Activated B cell treated with CpG ODN at 0.5 μM for 24 hours (primary cell): ENCODE measurements around the gene LEMD1. TPM values are rescaled to one million over a fixed set of nuclear protein-coding genes. Genes with fewer than 3 reads are reported as not detected.

Experiments
- ATAC-seq: fragments of 200-7000 bp; cut with Tn5 transposase; one replicate; pipeline ENCODE4 v1.10.0; 2021; ENCODE audit warnings: low read depth, mild to moderate bottlenecking, moderate library complexity
- CTCF ChIA-PET: fragments of 350-600 bp; sonication (Branson Sonifier 250); formaldehyde crosslinking; loops from one replicate; lab custom pipeline; 2021; ENCODE audit warnings: antibody characterized with exemption; lab: Charles Lee
- POLR2A ChIA-PET: fragments of 350-600 bp; sonication (Branson Sonifier 250); formaldehyde crosslinking; loops from one replicate; lab custom pipeline; 2021; ENCODE audit warnings: antibody characterized with exemption; lab: Charles Lee
- DNase-seq: peaks from one replicate; pipeline ENCODE4 v3.0.0; 2022
- H3K27ac Mint-ChIP-seq: one replicate; pipeline ENCODE4 v1.8.0; 2020; ENCODE audit warnings: mixed read lengths
- H3K27me3 Mint-ChIP-seq: one replicate; pipeline ENCODE4 v1.8.0; 2021; ENCODE audit warnings: mixed read lengths
- H3K36me3 Mint-ChIP-seq: one replicate; pipeline ENCODE4 v1.8.0; 2021; ENCODE audit warnings: low read depth, mixed read lengths
- H3K4me1 Mint-ChIP-seq: one replicate; pipeline ENCODE4 v1.8.0; 2021; ENCODE audit warnings: mixed read lengths
- H3K4me3 Mint-ChIP-seq: one replicate; pipeline ENCODE4 v1.8.0; 2020; ENCODE audit warnings: mild to moderate bottlenecking, mixed read lengths
- H3K9me3 Mint-ChIP-seq: one replicate; pipeline ENCODE4 v1.8.0; 2020; ENCODE audit warnings: mixed read lengths
- intact Hi-C: fragments of 100-400 bp; cut with micrococcal nuclease; formaldehyde crosslinking; loops from one replicate; pipeline ENCODE4 v1.15.1; 2024
- total RNA-seq: library from RNA; stranded (reverse); gene quantifications from 2 replicates; pipeline ENCODE4 v1.2.3, GENCODE V29; 2022
- TF ChIP-seq, protein P1 (sequence below): fragments of 200-600 bp; IDR thresholded peaks from one replicate; pipeline ENCODE4 v1.8.0; 2022; ENCODE audit warnings: antibody characterized with exemption, mild to moderate bottlenecking

The LEMD1 gene
- total RNA-seq, 1 donor from 2014 or later: not detected

GRCh38 chr1:205453466-205453865 lies 31.6 kb upstream of the LEMD1 start:
- ATAC-seq (no peak), DNase-seq (no peak)
- TF ChIP-seq, protein P1, sequence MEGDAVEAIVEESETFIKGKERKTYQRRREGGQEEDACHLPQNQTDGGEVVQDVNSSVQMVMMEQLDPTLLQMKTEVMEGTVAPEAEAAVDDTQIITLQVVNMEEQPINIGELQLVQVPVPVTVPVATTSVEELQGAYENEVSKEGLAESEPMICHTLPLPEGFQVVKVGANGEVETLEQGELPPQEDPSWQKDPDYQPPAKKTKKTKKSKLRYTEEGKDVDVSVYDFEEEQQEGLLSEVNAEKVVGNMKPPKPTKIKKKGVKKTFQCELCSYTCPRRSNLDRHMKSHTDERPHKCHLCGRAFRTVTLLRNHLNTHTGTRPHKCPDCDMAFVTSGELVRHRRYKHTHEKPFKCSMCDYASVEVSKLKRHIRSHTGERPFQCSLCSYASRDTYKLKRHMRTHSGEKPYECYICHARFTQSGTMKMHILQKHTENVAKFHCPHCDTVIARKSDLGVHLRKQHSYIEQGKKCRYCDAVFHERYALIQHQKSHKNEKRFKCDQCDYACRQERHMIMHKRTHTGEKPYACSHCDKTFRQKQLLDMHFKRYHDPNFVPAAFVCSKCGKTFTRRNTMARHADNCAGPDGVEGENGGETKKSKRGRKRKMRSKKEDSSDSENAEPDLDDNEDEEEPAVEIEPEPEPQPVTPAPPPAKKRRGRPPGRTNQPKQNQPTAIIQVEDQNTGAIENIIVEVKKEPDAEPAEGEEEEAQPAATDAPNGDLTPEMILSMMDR: no peak
- H3K4me1 Mint-ChIP-seq: peaks cover 22% of the 10 kb centered on the region
- CTCF ChIA-PET: no interaction called here
- POLR2A ChIA-PET: no interaction called here
- intact Hi-C loops: no loop called here
- H3K4me3 Mint-ChIP-seq: no peak overlapping the region
- no peaks in the 10 kb centered on the region for H3K9me3 Mint-ChIP-seq
- H3K36me3 Mint-ChIP-seq: no peaks in the 10 kb centered on the region
- H3K27ac Mint-ChIP-seq: no peak overlapping the region
- H3K27me3 Mint-ChIP-seq: peaks cover 50% of the 10 kb centered on the region

DNA sequence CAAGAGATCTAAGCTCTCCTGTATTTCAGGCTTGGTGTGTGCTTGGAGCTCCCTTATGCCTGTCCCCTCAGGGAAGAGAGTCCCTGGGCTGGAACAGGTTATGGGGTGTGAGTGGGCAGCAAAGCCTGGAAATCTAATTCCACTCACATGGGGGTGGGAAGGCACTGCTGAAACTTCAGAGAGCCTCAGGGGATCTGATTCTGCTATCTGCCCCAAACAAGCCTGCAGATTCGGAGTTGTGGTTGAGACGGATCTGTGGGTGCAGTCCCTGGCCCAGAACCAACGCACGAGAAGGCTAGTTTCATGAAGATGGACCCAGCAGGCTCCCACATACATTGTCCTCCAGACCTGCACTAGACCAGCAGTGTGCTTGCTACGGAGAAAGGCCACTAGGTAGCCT lies 31.1 kb upstream of the LEMD1 start:
- ATAC-seq (no peak), DNase-seq (no peak)
- TF ChIP-seq, protein P1: no peak
- Mint-ChIP-seq H3K27me3 (peaks cover 47% of the 10 kb centered on the region), H3K4me1 (peaks cover 22% of the 10 kb centered on the region), H3K27ac (no peak overlapping the region), H3K36me3 (no peaks in the 10 kb centered on the region), H3K4me3 (no peak overlapping the region), H3K9me3 (no peaks in the 10 kb centered on the region)
- intact Hi-C loops: loop anchor here (1.0 kb wide), 1 partner anchor 14 kb away; no protein-coding TSS in a partner anchor
- POLR2A ChIA-PET: no interaction called here
- CTCF ChIA-PET: no interaction called here

- H3K4me3 Mint-ChIP-seq: no peak overlapping the region
- CTCF ChIA-PET: no interaction called here
- H3K36me3 Mint-ChIP-seq: no peaks in the 10 kb centered on the region
- H3K4me1 Mint-ChIP-seq: peaks cover 18% of the 10 kb centered on the region
- H3K27me3 Mint-ChIP-seq: peaks cover 42% of the 10 kb centered on the region
- TF ChIP-seq, protein P1: no peak
- intact Hi-C loops: loop anchor here (1.0 kb wide), 1 partner anchor 13 kb away; no protein-coding TSS in a partner anchor
- H3K27ac Mint-ChIP-seq: peak overlapping the region; percentile 41
- POLR2A ChIA-PET: no interaction called here
- DNase-seq (no peak), ATAC-seq (no peak)
- H3K9me3 Mint-ChIP-seq: no peaks in the 10 kb centered on the region
Measured at GRCh38 chr1:205452364-205452763, 30.5 kb upstream of the LEMD1 start.

- H3K9me3 Mint-ChIP-seq: no peaks in the 10 kb centered on the region
- ATAC-seq (no peak), DNase-seq (no peak)
- H3K27me3 Mint-ChIP-seq: peaks cover 42% of the 10 kb centered on the region
- no peaks in the 10 kb centered on the region for H3K36me3 Mint-ChIP-seq
- H3K27ac Mint-ChIP-seq: no peak overlapping the region
- CTCF ChIA-PET: no interaction called here
- no peak overlapping the region for H3K4me3 Mint-ChIP-seq
- TF ChIP-seq, protein P1: no peak
- peaks cover 18% of the 10 kb centered on the region for H3K4me1 Mint-ChIP-seq
- POLR2A ChIA-PET: no interaction called here
- intact Hi-C loops: loop anchor here (1.0 kb wide), 1 partner anchor 12 kb away; no protein-coding TSS in a partner anchor
Measured at GRCh38 chr1:205451759-205452164, 29.9 kb upstream of the LEMD1 start.

- CTCF ChIA-PET: no interaction called here
Measured at GRCh38 chr1:205451202-205451601, 29.3 kb upstream of the LEMD1 start.

More at GRCh38 chr1:205451202-205451601, 29.3 kb upstream of the LEMD1 start:
- H3K27ac Mint-ChIP-seq: no peak overlapping the region
- TF ChIP-seq, protein P1: no peak
- DNase-seq: no peak
- no peak overlapping the region for H3K4me3 Mint-ChIP-seq
- no peaks in the 10 kb centered on the region for H3K9me3 Mint-ChIP-seq
- intact Hi-C loops: no loop called here
- peaks cover 38% of the 10 kb centered on the region for H3K27me3 Mint-ChIP-seq
- H3K4me1 Mint-ChIP-seq: peaks cover 14% of the 10 kb centered on the region
- no peaks in the 10 kb centered on the region for H3K36me3 Mint-ChIP-seq
- POLR2A ChIA-PET: interaction anchor here (0.8 kb wide), 1 partner anchor 76 kb away, joined by 3 read pairs; no protein-coding TSS in a partner anchor
- ATAC-seq: no peak
